Fibroblast of villous mesenchyme (primary cell): ENCODE measurements around the gene NALCN. TPM values are rescaled to one million over a fixed set of nuclear protein-coding genes. Genes with fewer than 3 reads are reported as not detected.
"Not testable (repeated sequence)": the region's sequence is repeated elsewhere in the genome, so short reads cannot be mapped to it uniquely, and the experiment has no call there.

Source experiments
- DNase-seq: peaks from one replicate; pipeline ENCODE4 v3.0.0-alpha.2; 2010; ENCODE audit warnings: low read depth
- H3K4me3 ChIP-seq: 2 replicates; pipeline ENCODE4 v1.5.1; 2011; ENCODE audit warnings: low read depth, mild to moderate bottlenecking, low read length
- total RNA-seq: library from RNA; depleted of rRNA; stranded (reverse); fragments of >200 nt; gene quantifications from 2 replicates; pipeline ENCODE4 v1.2.3, GENCODE V29; 2012
- TF ChIP-seq, protein P1 (sequence below): IDR thresholded peaks from 2 replicates; pipeline ENCODE4 v1.5.1; 2012; ENCODE audit warnings: low read depth, mild to moderate bottlenecking, low read length; ENCODE audit not compliant: insufficient read depth

Gene NALCN
- total RNA-seq, 1 donor, result 1.7 TPM

DNA sequence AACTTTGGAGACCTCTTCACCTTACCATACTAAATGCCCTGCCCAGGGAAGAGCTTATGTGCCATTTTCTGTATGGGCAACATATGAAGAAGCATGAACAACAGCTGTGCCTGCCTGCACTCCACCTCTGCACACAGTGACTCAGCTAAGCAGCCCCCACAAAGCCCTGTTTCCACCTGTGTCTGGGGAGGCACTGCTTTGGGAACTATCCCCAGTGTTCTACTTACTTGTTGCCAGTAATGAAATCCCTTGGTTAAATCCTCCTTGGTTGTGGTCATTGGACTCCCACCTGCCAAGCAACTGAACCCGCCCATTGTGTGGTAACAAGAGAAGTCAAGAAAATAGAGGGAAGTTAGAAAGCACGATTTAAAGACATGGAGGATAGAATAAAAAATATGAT lies 84.6 kb downstream of the NALCN start:
- TF ChIP-seq, protein P1, sequence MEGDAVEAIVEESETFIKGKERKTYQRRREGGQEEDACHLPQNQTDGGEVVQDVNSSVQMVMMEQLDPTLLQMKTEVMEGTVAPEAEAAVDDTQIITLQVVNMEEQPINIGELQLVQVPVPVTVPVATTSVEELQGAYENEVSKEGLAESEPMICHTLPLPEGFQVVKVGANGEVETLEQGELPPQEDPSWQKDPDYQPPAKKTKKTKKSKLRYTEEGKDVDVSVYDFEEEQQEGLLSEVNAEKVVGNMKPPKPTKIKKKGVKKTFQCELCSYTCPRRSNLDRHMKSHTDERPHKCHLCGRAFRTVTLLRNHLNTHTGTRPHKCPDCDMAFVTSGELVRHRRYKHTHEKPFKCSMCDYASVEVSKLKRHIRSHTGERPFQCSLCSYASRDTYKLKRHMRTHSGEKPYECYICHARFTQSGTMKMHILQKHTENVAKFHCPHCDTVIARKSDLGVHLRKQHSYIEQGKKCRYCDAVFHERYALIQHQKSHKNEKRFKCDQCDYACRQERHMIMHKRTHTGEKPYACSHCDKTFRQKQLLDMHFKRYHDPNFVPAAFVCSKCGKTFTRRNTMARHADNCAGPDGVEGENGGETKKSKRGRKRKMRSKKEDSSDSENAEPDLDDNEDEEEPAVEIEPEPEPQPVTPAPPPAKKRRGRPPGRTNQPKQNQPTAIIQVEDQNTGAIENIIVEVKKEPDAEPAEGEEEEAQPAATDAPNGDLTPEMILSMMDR, result no peak
- no peak for DNase-seq
- H3K4me3 ChIP-seq, result no peak overlapping the region

DNA sequence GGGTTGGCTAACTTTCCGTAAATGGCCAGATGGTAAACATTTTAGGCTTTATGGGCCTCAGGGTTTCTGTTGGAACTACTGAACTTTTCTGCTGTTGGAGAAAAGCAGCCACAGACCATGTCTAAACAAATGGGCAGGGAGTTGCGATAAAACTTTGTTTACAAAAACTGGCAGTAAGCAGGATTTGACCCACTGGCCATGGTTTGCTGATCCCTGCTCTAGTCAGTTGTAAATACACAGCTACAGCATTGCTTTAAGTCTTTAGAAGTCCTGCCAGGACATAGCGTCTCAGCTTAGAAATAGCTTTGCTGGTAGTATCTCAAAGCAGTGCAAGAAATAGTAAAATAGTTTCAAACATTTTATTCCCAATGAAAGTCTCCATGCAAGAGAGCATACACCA lies 88.4 kb downstream of the NALCN start:
- peak; percentile 97 for DNase-seq
- TF ChIP-seq, protein P1, result no peak
- H3K4me3 ChIP-seq, result no peak overlapping the region

- no peak overlapping the region for H3K4me3 ChIP-seq
- DNase-seq, result peak; percentile 29
- TF ChIP-seq, protein P1, result no peak
Measured at GRCh38 chr13:101326710-101327109, 89.6 kb downstream of the NALCN start.

- DNase-seq, result no peak
- TF ChIP-seq, protein P1, result no peak
- H3K4me3 ChIP-seq, result no peak overlapping the region
Measured at GRCh38 chr13:101325423-101325822, 90.9 kb downstream of the NALCN start.

- no peak for DNase-seq
- no peak overlapping the region for H3K4me3 ChIP-seq
- TF ChIP-seq, protein P1, result no peak
Measured at GRCh38 chr13:101323601-101324000, 92.7 kb downstream of the NALCN start.

- no peak for DNase-seq
- no peak overlapping the region for H3K4me3 ChIP-seq
- TF ChIP-seq, protein P1, result no peak
Measured at GRCh38 chr13:101317986-101318523, 98.3 kb downstream of the NALCN start.

DNA sequence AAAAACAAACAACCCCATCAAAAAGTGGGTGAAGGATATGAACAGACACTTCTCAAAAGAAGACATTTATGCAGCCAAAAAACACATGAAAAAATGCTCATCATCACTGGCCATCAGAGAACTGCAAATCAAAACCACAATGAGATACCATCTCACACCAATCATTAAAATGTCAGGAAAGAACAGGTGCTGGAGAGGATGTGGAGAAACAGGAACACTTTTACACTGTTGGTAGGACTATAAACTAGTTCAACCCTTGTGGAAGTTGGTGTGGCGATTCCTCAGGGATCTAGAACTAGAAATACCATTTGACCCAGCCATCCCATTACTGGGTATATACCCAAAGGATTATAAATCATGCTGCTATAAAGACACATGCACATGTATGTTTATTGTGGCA lies 102.8 kb downstream of the NALCN start:
- not testable (repeated sequence) for DNase-seq, H3K4me3 ChIP-seq
